ENCODE results near the gene P2RY13. TPM values are rescaled to one million over a fixed set of nuclear protein-coding genes. Genes with fewer than 3 reads are reported as not detected.

The P2RY13 gene
- total RNA-seq, 1 experiment from 2014 or later, result not detected

- Histone ChIP-seq H4K5ac (ENCODE audit: insufficient read length, low read depth, low read length) (no peak overlapping the region), H4K8ac (replicated peaks; ENCODE audit: insufficient read length, low read depth, low read length) (no peak overlapping the region), H3K27me3 (ENCODE audit: insufficient read depth, low read length) (no peaks in the 10 kb centered on the region), H2BK120ac (ENCODE audit: low read depth, low read length, poor library complexity, severe bottlenecking) (no peak overlapping the region), H4K91ac (ENCODE audit: insufficient read length, low read depth, low read length) (no peak overlapping the region), H4K20me1 (ENCODE audit: control insufficient read depth, insufficient read depth, insufficient read length) (no peaks in the 10 kb centered on the region), H3K79me1 (ENCODE audit: insufficient read depth, low read depth, low read length, poor library complexity, severe bottlenecking) (no peaks in the 10 kb centered on the region), H2BK5ac (ENCODE audit: insufficient read length, low read length) (no peak overlapping the region), H3K14ac (ENCODE audit: insufficient read depth, low read length) (no peak overlapping the region), H3K79me2 (ENCODE audit: insufficient read depth, low read length) (no peaks in the 10 kb centered on the region), H2BK15ac (ENCODE audit: low read depth, low read length) (no peak overlapping the region), H3K4me2 (ENCODE audit: insufficient read depth, insufficient read length, low read length) (no peak overlapping the region), H3K4me1 (ENCODE audit: insufficient read depth, low read length) (peaks cover 12% of the 10 kb centered on the region; the same call in 1 of the 2 replicates), H3K23me2 (ENCODE audit: insufficient read length, low read depth, low read length, poor library complexity, severe bottlenecking) (no peaks in the 10 kb centered on the region), H2AFZ (ENCODE audit: low read length) (no peak overlapping the region), H2BK12ac (ENCODE audit: insufficient read length, low read depth, low read length) (no peak overlapping the region), H3K4ac (ENCODE audit: low read depth, low read length) (no peak overlapping the region), H3K18ac (ENCODE audit: insufficient read length, low read depth, low read length) (no peak overlapping the region), H2AK5ac (ENCODE audit: insufficient read length, low read length) (no peak overlapping the region), H3K23ac (ENCODE audit: insufficient read length, low read depth, low read length) (no peak overlapping the region), H3T11ph (ENCODE audit: low read length) (no peak overlapping the region), H3K27ac (ENCODE audit: insufficient read length, low read depth, low read length) (no peak overlapping the region), H2BK20ac (ENCODE audit: low read depth, low read length, poor library complexity, severe bottlenecking) (no peak overlapping the region), H3K56ac (ENCODE audit: insufficient read length, low read depth, low read length) (no peak overlapping the region), H3K9me3 (ENCODE audit: control insufficient read depth, low read depth, low read length) (no peaks in the 10 kb centered on the region), H3K9ac (ENCODE audit: extremely low read depth, insufficient read length, low read length) (no peak overlapping the region)
- no peak for DNase-seq
- Mint-ChIP-seq H3K27me3 (ENCODE audit: low read depth) (no peaks in the 10 kb centered on the region), H3K9me3 (no peaks in the 10 kb centered on the region), H3K36me3 (ENCODE audit: insufficient read depth in 1 of 3, low read depth in 3 of 3) (no peaks in the 10 kb centered on the region), H3K4me1 (peaks cover 37 to 44% of the 10 kb centered on the region in 2 experiments), H3K4me3 (0 out of 5 replicates have a peak overlapping the region, but pooled peaks of 1 of the 2 experiments have one; percentile 24), H3K27ac (peak overlapping the region; percentile 25 to 84 (median 32); a peak in 3 of 7 replicates)
- TF ChIP-seq CTCF (conservative IDR thresholded peaks at IDR 0.05), result no peak
Observed at GRCh38 chr3:151307131-151307530, 22.2 kb downstream of the P2RY13 start.
